OCI-LY7 (cell line): ENCODE data around the gene SELENOV. TPM values are rescaled to one million over a fixed set of nuclear protein-coding genes. Genes with fewer than 3 reads are reported as not detected.

Experiments used
- BruUV-seq: library from RNA; stranded (reverse); fragments of 400-500 nt; replicated peaks from 2 replicates; lab custom pipeline; 2021; lab: Mats Ljungman, UMichigan
- CTCF ChIA-PET: fragments of 300-600 bp; sonication (Branson Sonifier 250); formaldehyde crosslinking; loops from one replicate; lab custom pipeline; 2022; ENCODE audit warnings: antibody characterized with exemption; ENCODE audit not compliant: unreplicated experiment; lab: Charles Lee
- POLR2A ChIA-PET: fragments of 300-600 bp; sonication (Branson Sonifier 250); formaldehyde crosslinking; loops from one replicate; lab custom pipeline; 2022; ENCODE audit warnings: antibody characterized with exemption; lab: Charles Lee
- DNase-seq: peaks from one replicate; pipeline ENCODE4 v3.0.0-alpha.2; 2015; ENCODE audit warnings: low spot score
- H2AFZ ChIP-seq: fragments of 200-600 bp; sonication (generic), shearing (Covaris generic); 2 replicates; pipeline ENCODE4 v1.6.1; 2014; ENCODE audit warnings: mild to moderate bottlenecking, antibody characterized with exemption, low read length, moderate library complexity
- H3K27ac ChIP-seq: fragments of 200-600 bp; sonication (generic); 2 replicates; pipeline ENCODE4 v1.5.1; 2014; ENCODE audit warnings: mixed run types, low read depth, mild to moderate bottlenecking, moderate library complexity, low read length, inconsistent platforms; ENCODE audit not compliant: poor library complexity, severe bottlenecking
- H3K36me3 ChIP-seq: fragments of 200-600 bp; sonication (generic); 2 replicates; pipeline ENCODE4 v1.6.1; 2014; ENCODE audit warnings: mild to moderate bottlenecking, antibody characterized with exemption, low read length, moderate library complexity, mixed read lengths; ENCODE audit not compliant: insufficient read depth
- H3K4me1 ChIP-seq: fragments of 200-600 bp; sonication (generic); 2 replicates; pipeline ENCODE4 v1.5.1; 2014; ENCODE audit warnings: mild to moderate bottlenecking, low read length; ENCODE audit not compliant: insufficient read depth, poor library complexity, severe bottlenecking
- H3K4me2 ChIP-seq: fragments of 200-600 bp; sonication (generic); 2 replicates; pipeline ENCODE4 v1.6.1; 2014; ENCODE audit warnings: mild to moderate bottlenecking, low read length
- H3K4me3 ChIP-seq: fragments of 200-600 bp; sonication (generic); 2 replicates; pipeline ENCODE4 v1.5.1; 2014; ENCODE audit warnings: mild to moderate bottlenecking, low read depth, low read length; ENCODE audit not compliant: poor library complexity, severe bottlenecking
- H3K79me2 ChIP-seq: fragments of 200-600 bp; sonication (generic); 2 replicates; pipeline ENCODE4 v1.6.1; 2016; ENCODE audit warnings: low read depth, mild to moderate bottlenecking, low read length, moderate library complexity, mixed read lengths; ENCODE audit not compliant: insufficient read depth
- H3K9me2 ChIP-seq: fragments of 200-600 bp; sonication (generic); 2 replicates; pipeline ENCODE4 v1.6.1; 2016; ENCODE audit warnings: mild to moderate bottlenecking, low read length, mixed read lengths; ENCODE audit not compliant: insufficient read depth
- H3K9me3 ChIP-seq: fragments of 200-600 bp; sonication (generic); 2 replicates; pipeline ENCODE4 v1.6.1; 2014; ENCODE audit warnings: mild to moderate bottlenecking, mixed run types, low read length, mixed read lengths
- H4K20me1 ChIP-seq: fragments of 200-600 bp; sonication (generic); 2 replicates; pipeline ENCODE4 v1.6.1; 2014; ENCODE audit warnings: mild to moderate bottlenecking, antibody characterized with exemption, low read length, moderate library complexity, mixed read lengths; ENCODE audit not compliant: insufficient read depth
- CTCF ChIP-seq: fragments of 200-600 bp; sonication (generic); conservative IDR thresholded peaks from 2 replicates; pipeline ENCODE4 v1.5.1; 2014; ENCODE audit warnings: mild to moderate bottlenecking, antibody characterized with exemption, low read length, moderate library complexity, mixed read lengths
- EZH2phosphoT487 ChIP-seq: fragments of 200-600 bp; sonication (generic); IDR thresholded peaks from 2 replicates; pipeline ENCODE4 v1.6.1; 2018; ENCODE audit warnings: low read depth, borderline replicate concordance, mild to moderate bottlenecking, mixed run types, antibody characterized with exemption, low read length, moderate library complexity, mixed read lengths
- intact Hi-C: fragments of 100-400 bp; cut with micrococcal nuclease; formaldehyde crosslinking; loops from one replicate; pipeline ENCODE4 v1.10.0; 2022; ENCODE audit not compliant: unreplicated experiment
- total RNA-seq, 2 experiments: library from RNA; depleted of rRNA in 1 of 2; stranded (reverse); fragments of >200 nt in 1 of 2; shearing (Covaris generic) in 1 of 2; gene quantifications; 2 replicates each; pipeline ENCODE4 v1.2.3, GENCODE V29; 2014 to 2022

SELENOV gene
- total RNA-seq, 2 experiments from 2014 or later, result not detected

DNA sequence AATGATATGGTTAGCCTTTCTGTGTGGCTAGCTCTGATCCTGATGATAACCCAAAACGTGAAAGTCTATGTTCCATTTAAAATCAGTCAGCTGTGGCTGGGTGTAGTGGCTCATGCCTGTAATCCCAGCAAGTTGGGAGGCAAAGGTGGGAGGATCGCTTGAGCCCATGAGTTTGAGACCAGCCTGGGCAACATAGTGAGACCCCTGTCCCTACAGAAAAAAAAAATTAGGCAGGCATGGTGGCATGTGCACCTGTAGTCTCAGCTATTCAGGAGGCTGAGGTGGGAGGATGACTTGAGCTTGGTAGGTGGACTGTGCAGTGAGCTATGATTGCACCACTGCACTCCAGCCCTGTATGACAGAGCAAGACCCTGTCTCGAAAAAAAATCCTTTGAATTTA, 18.9 kb downstream of the SELENOV start:
- TF ChIP-seq CTCF, result no peak
- TF ChIP-seq EZH2phosphoT487, result no peak
- CTCF ChIA-PET, result interaction anchor here (0.9 to 1.6 kb wide), 2 partner anchors 26 to 93 kb away, joined by 3 to 4 read pairs; no protein-coding TSS in a partner anchor
- peaks cover 36% of the 10 kb centered on the region for H3K4me1 ChIP-seq
- POLR2A ChIA-PET, result interaction anchor here (1.7 to 3.9 kb wide), 2 partner anchors 94 to 98 kb away, joined by 5 to 10 read pairs; partner anchors contain the start of gene RPS16
- no peak overlapping the region for H2AFZ ChIP-seq
- no peaks in the 10 kb centered on the region for H3K9me3 ChIP-seq
- BruUV-seq, result no TSS peak
- no peaks in the 10 kb centered on the region for H3K9me2 ChIP-seq
- no peaks in the 10 kb centered on the region for H4K20me1 ChIP-seq
- H3K4me3 ChIP-seq, result no peak overlapping the region
- no peak overlapping the region for H3K27ac ChIP-seq
- no peak for DNase-seq
- peaks cover 25% of the 10 kb centered on the region; the same call in 1 of the 2 replicates for H3K79me2 ChIP-seq
- H3K4me2 ChIP-seq, result no peak overlapping the region
- intact Hi-C loops, result loop anchor here (2.0 to 10.0 kb wide), 3 partner anchors 35 to 409 kb away; partner anchors contain the start of genes DLL3, MED29, PAF1 and PAK4
- no peaks in the 10 kb centered on the region; the same call in 1 of the 2 replicates for H3K36me3 ChIP-seq

DNA sequence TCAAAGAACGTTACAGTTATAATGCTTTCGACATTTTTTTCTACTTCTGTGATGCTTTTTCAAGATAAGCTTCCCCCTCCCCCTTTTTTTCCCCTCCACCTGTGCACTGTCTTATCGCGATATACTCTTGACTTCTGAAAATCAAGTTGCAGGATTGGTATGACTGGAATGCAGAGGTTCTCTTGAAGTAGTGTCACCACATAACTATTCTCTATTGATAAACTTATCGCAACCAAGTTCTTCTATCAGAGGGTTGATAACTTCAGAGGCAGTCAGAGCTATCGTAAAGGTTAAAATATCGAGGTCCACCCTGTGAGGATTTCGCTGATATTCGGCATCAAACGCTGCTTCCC, 24.2 kb downstream of the SELENOV start:
- Histone ChIP-seq H3K4me3 (peak overlapping the region; percentile 86), H2AFZ (peak overlapping the region; percentile 50), H3K27ac (no peak overlapping the region), H3K9me2 (no peaks in the 10 kb centered on the region), H3K36me3 (no peaks in the 10 kb centered on the region), H3K4me1 (peaks cover 46% of the 10 kb centered on the region), H3K79me2 (peaks cover 18% of the 10 kb centered on the region; the same call in 1 of the 2 replicates), H3K9me3 (no peaks in the 10 kb centered on the region), H3K4me2 (peak overlapping the region; percentile 86), H4K20me1 (no peaks in the 10 kb centered on the region)
- peak; percentile 18 for DNase-seq
- BruUV-seq, result no TSS peak
- POLR2A ChIA-PET, result interaction anchor here (0.6 kb wide), 1 partner anchor 84 kb away, joined by 4 read pairs; no protein-coding TSS in a partner anchor
- TF ChIP-seq CTCF (no peak), EZH2phosphoT487 (no peak)
- intact Hi-C loops, result loop anchor here (10.0 kb wide), 1 partner anchor 414 kb away; the partner anchor contains the start of gene PAK4
- CTCF ChIA-PET, result interaction anchor here (0.6 kb wide), 1 partner anchor 40 kb away, joined by 11 read pairs; the partner anchor contains the start of gene DLL3
